ENCODE measurements around the gene C2CD5. TPM values are rescaled to one million over a fixed set of nuclear protein-coding genes. Genes with fewer than 3 reads are reported as not detected.
A peak's percentile ranks its signal among the peaks of the same experiment; 100 is the strongest.

The C2CD5 gene
- total and polyA plus RNA-seq, 2 donors (not counting 1 experiment from before 2014, with no cell fraction given) = 24.6 to 61.7 TPM

DNA sequence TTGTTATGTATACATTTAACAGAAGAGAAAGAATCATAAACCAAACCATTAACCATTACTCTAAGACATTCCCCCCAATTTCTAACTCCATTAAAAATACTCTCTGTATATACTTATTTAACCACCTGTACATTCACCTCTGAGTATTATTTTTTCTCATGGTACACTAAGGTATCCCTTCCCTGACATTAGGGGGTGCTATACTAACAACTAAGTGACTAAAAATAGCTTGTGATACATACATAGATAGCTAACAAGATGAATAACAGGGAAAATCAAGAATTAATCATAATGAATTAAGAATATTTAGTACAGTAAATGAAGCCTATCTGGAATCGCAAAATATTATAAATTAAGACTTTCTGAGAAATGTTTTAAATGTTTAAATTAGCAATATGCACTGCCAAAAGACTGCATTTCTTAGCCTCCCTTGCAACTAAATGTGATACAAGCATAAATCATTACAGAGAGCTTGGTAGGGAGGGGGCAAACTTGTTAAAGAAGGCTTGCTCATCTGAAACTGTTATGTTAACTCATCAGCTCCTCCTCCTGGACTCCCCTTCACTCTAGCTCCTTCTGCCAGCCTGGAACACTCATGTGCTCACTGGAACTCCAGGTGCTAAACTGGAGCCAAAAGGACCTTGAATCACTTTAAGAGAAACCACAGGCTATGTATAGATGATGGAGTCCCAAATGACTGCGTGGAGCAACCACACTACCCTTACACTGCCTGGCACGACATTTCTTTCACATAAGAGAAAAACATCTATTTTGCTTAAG, 14.9 kb downstream of the C2CD5 start:
- Histone ChIP-seq H4K20me1 (ENCODE audit: control insufficient read depth, insufficient read depth, low read length, poor library complexity, severe bottlenecking) (peaks cover 11% of the 10 kb centered on the region), H3K9ac (ENCODE audit: low read length) (no peak overlapping the region), H3K4me1 (ENCODE audit: control insufficient read depth in 2 of 2, insufficient read depth in 2 of 2, low read length in 2 of 2) (no peaks in the 10 kb centered on the region), H2AFZ (ENCODE audit: insufficient read depth, low read depth, low read length, poor library complexity, severe bottlenecking) (no peak overlapping the region), H3K27me3 (replicated peaks in 1 of 4; ENCODE audit: control extremely low read depth in 1 of 4, control insufficient read depth in 3 of 4, insufficient read depth in 4 of 4, low read length in 3 of 4) (no peaks in the 10 kb centered on the region), H3K27ac (ENCODE audit: low read length in 2 of 2) (no peak overlapping the region), H3K79me2 (ENCODE audit: control insufficient read depth, insufficient read depth, low read length) (peaks cover 50% of the 10 kb centered on the region), H3K4me3 (ENCODE audit: control extremely low read depth in 1 of 5, extremely low read depth in 1 of 5, insufficient read depth in 1 of 5, low read depth in 2 of 5, low read length in 4 of 5) (no peak overlapping the region), H3K4me2 (replicated peaks; ENCODE audit: low read depth, low read length, poor library complexity, severe bottlenecking) (no peak overlapping the region), H3K36me3 (replicated peaks in 1 of 2; ENCODE audit: control extremely low read depth in 1 of 2, control insufficient read depth in 1 of 2, extremely low read depth in 1 of 2, insufficient read depth in 2 of 2, low read length in 1 of 2) (peaks cover 5 to 43% of the 10 kb centered on the region in 2 experiments), H3K9me3 (ENCODE audit: control extremely low read depth in 1 of 3, control insufficient read depth in 2 of 3, insufficient read depth in 1 of 3, low read length in 2 of 3) (peaks cover 0 to 4% (median 1%) of the 10 kb centered on the region in 3 donors)
- H3K9me3 Mint-ChIP-seq (ENCODE audit: insufficient read depth) = no peaks in the 10 kb centered on the region
- WGBS (ENCODE audit: insufficient coverage) = no CpG with 5 or more reads among the region's 3 CpGs
- TF ChIP-seq, protein P1, sequence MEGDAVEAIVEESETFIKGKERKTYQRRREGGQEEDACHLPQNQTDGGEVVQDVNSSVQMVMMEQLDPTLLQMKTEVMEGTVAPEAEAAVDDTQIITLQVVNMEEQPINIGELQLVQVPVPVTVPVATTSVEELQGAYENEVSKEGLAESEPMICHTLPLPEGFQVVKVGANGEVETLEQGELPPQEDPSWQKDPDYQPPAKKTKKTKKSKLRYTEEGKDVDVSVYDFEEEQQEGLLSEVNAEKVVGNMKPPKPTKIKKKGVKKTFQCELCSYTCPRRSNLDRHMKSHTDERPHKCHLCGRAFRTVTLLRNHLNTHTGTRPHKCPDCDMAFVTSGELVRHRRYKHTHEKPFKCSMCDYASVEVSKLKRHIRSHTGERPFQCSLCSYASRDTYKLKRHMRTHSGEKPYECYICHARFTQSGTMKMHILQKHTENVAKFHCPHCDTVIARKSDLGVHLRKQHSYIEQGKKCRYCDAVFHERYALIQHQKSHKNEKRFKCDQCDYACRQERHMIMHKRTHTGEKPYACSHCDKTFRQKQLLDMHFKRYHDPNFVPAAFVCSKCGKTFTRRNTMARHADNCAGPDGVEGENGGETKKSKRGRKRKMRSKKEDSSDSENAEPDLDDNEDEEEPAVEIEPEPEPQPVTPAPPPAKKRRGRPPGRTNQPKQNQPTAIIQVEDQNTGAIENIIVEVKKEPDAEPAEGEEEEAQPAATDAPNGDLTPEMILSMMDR (IDR thresholded peaks at IDR 0.05) = peak; percentile 74
- TF ChIP-seq EZH2 (IDR thresholded peaks at IDR 0.05; ENCODE audit: borderline replicate concordance, insufficient read depth, low read depth, low read length, poor library complexity, severe bottlenecking) = no peak
- H3K27ac Mint-ChIP-seq = no peak overlapping the region
- ChIA-PET POLR2A (no interaction called here), CTCF (interaction anchor here (0.7 to 4.9 kb wide), 13 partner anchors 9 to 141 kb away, joined by 3 to 53 read pairs (median 5); partner anchors contain the start of genes C2CD5 and ETNK1)
- intact Hi-C loops (cut with micrococcal nuclease) = loop anchor here (1.0 kb wide), 3 partner anchors 15 to 141 kb away; partner anchors contain the start of gene C2CD5
- H3K4me3 Mint-ChIP-seq = no peak overlapping the region
- H3K4me1 Mint-ChIP-seq = peaks cover under 1% of the 10 kb centered on the region
- DNase-seq (peak; percentile 57), ATAC-seq (ENCODE audit: low read depth) (peak; percentile 61)
- H3K27me3 Mint-ChIP-seq = no peaks in the 10 kb centered on the region

DNA sequence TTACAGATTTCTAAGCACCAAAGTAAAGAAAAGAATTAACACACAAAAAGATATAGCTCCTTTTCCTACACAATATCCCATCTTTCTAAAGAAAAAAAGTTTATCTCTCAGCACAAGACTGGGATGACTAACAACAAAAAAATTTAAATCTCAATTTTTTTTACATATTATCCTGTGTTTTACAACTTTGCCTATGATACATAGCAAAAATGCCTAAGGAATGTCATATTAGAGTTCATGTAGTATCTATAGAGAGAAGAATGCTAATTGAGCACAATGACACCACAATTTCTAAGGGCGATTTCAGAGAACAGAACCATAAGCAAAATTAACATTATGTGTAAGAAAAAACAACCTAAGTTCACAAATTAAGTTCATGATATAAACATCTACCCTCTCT, 16.3 kb downstream of the C2CD5 start:
- DNase-seq = no peak
- H3K9ac ChIP-seq (ENCODE audit: low read length) = no peak overlapping the region
- intact Hi-C loops (cut with micrococcal nuclease) = no loop called here
- H3K9me3 Mint-ChIP-seq (ENCODE audit: insufficient read depth) = no peaks in the 10 kb centered on the region
- ATAC-seq (ENCODE audit: low read depth) = no peak
- ChIA-PET CTCF (interaction anchor here (0.6 to 4.9 kb wide), 6 partner anchors 12 to 143 kb away, joined by 3 to 53 read pairs (median 10); partner anchors contain the start of gene ETNK1), POLR2A (no interaction called here)
- peaks cover 0 to 4% (median 1%) of the 10 kb centered on the region in 3 donors for H3K9me3 ChIP-seq (ENCODE audit: control extremely low read depth in 1 of 3, control insufficient read depth in 2 of 3, insufficient read depth in 1 of 3, low read length in 2 of 3)
- H3K79me2 ChIP-seq (ENCODE audit: control insufficient read depth, insufficient read depth, low read length) = peaks cover 37% of the 10 kb centered on the region
- H3K27ac ChIP-seq (ENCODE audit: low read length in 2 of 2) = no peak overlapping the region
- no peaks in the 10 kb centered on the region for H3K4me1 Mint-ChIP-seq
- H3K4me3 Mint-ChIP-seq = no peak overlapping the region
- H3K36me3 ChIP-seq (replicated peaks in 1 of 2; ENCODE audit: control extremely low read depth in 1 of 2, control insufficient read depth in 1 of 2, extremely low read depth in 1 of 2, insufficient read depth in 2 of 2, low read length in 1 of 2) = peaks cover 7 to 48% of the 10 kb centered on the region in 2 experiments
- WGBS (ENCODE audit: insufficient coverage) = no CpG with 5 or more reads among the region's 1 CpG
- H4K20me1 ChIP-seq (ENCODE audit: control insufficient read depth, insufficient read depth, low read length, poor library complexity, severe bottlenecking) = peaks cover 11% of the 10 kb centered on the region
- no peak overlapping the region for H3K4me2 ChIP-seq (replicated peaks; ENCODE audit: low read depth, low read length, poor library complexity, severe bottlenecking)
- H3K27me3 Mint-ChIP-seq = no peaks in the 10 kb centered on the region
- H3K4me3 ChIP-seq (ENCODE audit: control extremely low read depth in 1 of 5, extremely low read depth in 1 of 5, insufficient read depth in 1 of 5, low read depth in 2 of 5, low read length in 4 of 5) = no peak overlapping the region
- no peak overlapping the region for H2AFZ ChIP-seq (ENCODE audit: insufficient read depth, low read depth, low read length, poor library complexity, severe bottlenecking)
- TF ChIP-seq, protein P1 (IDR thresholded peaks at IDR 0.05) = no peak
- no peak for TF ChIP-seq EZH2 (IDR thresholded peaks at IDR 0.05; ENCODE audit: borderline replicate concordance, insufficient read depth, low read depth, low read length, poor library complexity, severe bottlenecking)
- H3K27ac Mint-ChIP-seq = no peak overlapping the region
- no peaks in the 10 kb centered on the region for H3K27me3 ChIP-seq (replicated peaks in 1 of 4; ENCODE audit: control extremely low read depth in 1 of 4, control insufficient read depth in 3 of 4, insufficient read depth in 4 of 4, low read length in 3 of 4)
- H3K4me1 ChIP-seq (ENCODE audit: control insufficient read depth in 2 of 2, insufficient read depth in 2 of 2, low read length in 2 of 2) = no peaks in the 10 kb centered on the region

All from B cell (primary cell).